ENCODE data around the gene MARK3. TPM values are rescaled to one million over a fixed set of nuclear protein-coding genes. Genes with fewer than 3 reads are reported as not detected.

MARK3 gene
- total and polyA plus RNA-seq, 2 of the 13 experiments (the other 11 are each of a cell fraction or from before 2014, with no cell fraction given) = 47.7 to 56.6 TPM

DNA sequence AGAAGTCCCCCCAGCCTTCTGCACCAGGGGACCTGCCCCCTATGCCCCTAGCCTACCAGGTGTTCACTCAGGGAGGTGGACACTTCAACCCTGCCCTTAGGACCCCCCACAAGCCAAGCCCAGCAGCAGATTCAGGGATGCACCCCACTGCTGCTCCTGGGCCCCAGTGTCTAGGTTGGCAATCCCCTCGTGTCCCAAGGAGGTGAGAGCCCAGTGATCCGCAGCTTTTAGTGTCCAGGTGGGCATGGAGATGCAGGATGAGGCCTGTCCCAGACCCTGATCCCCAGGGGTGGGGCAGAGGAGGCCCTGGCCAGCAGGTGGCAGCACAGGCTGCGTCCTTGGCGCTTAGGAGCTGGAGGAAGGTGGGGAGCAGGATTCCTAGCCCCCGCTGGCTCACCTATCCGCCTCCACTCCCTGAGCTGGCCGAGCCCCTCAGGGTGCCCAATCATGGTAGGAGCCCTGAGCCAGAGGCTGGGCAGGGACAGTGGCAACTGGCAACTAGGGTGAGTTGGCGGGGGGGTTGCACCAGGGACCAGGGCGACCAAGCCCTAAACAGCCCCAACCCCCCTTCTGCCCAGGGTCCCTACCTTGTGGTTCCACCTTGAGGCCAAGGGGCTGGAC, 133.3 kb downstream of the MARK3 start (continued):
- peak; percentile 72 for TF ChIP-seq ZBTB7B (CRISPR knock-in tag; IDR thresholded peaks at IDR 0.05)
- TF ChIP-seq ZNF33B (CRISPR knock-in tag; IDR thresholded peaks at IDR 0.05) = no peak
- no peak for TF ChIP-seq SMAD9 (CRISPR knock-in tag; IDR thresholded peaks at IDR 0.05)
- TF ChIP-seq SP5 (CRISPR knock-in tag; IDR thresholded peaks at IDR 0.05; ENCODE audit: borderline replicate concordance, low read depth) = no peak
- no peak for TF ChIP-seq ATAD3A (CRISPR knock-in tag; IDR thresholded peaks at IDR 0.05)
- no peak for TF ChIP-seq ZNF761 (CRISPR knock-in tag; conservative IDR thresholded peaks at IDR 0.05)
- TF ChIP-seq, protein P1, sequence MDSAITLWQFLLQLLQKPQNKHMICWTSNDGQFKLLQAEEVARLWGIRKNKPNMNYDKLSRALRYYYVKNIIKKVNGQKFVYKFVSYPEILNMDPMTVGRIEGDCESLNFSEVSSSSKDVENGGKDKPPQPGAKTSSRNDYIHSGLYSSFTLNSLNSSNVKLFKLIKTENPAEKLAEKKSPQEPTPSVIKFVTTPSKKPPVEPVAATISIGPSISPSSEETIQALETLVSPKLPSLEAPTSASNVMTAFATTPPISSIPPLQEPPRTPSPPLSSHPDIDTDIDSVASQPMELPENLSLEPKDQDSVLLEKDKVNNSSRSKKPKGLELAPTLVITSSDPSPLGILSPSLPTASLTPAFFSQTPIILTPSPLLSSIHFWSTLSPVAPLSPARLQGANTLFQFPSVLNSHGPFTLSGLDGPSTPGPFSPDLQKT (CRISPR knock-in tag; IDR thresholded peaks at IDR 0.05; ENCODE audit: borderline replicate concordance) = no peak
- no peak for TF ChIP-seq RBM22 (optimal IDR thresholded peaks at IDR 0.05; ENCODE audit: low read length)
- TF ChIP-seq PITX1 (CRISPR knock-in tag; IDR thresholded peaks at IDR 0.05) = no peak
- TF ChIP-seq, protein P2, sequence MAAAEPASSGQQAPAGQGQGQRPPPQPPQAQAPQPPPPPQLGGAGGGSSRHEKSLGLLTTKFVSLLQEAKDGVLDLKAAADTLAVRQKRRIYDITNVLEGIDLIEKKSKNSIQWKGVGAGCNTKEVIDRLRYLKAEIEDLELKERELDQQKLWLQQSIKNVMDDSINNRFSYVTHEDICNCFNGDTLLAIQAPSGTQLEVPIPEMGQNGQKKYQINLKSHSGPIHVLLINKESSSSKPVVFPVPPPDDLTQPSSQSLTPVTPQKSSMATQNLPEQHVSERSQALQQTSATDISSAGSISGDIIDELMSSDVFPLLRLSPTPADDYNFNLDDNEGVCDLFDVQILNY (CRISPR knock-in tag; conservative IDR thresholded peaks at IDR 0.05) = no peak
- TF ChIP-seq BHLHE40 (IDR thresholded peaks at IDR 0.05; ENCODE audit: low read length) = no peak
- no peak for TF ChIP-seq PLRG1 (conservative IDR thresholded peaks at IDR 0.05)
- TF ChIP-seq ZMAT3 (CRISPR knock-in tag; conservative IDR thresholded peaks at IDR 0.05) = peak; percentile 42; the same call in 1 of the 2 replicates
- TF ChIP-seq NCOA1 (CRISPR knock-in tag; IDR thresholded peaks at IDR 0.05) = no peak
- TF ChIP-seq ZNF644 (CRISPR knock-in tag; IDR thresholded peaks at IDR 0.05; ENCODE audit: low read depth) = no peak
- TF ChIP-seq ZNF737 (CRISPR knock-in tag; IDR thresholded peaks at IDR 0.05; ENCODE audit: borderline replicate concordance) = no peak
- TF ChIP-seq USF2 (IDR thresholded peaks at IDR 0.05; ENCODE audit: low read depth, low read length) = no peak
- no peak for TF ChIP-seq USF2 (CRISPR knock-in tag; IDR thresholded peaks at IDR 0.05; ENCODE audit: borderline replicate concordance)
- 0 out of 2 replicates have a peak, but pooled peaks have one; percentile 12 for TF ChIP-seq ZNF280B (CRISPR knock-in tag; IDR thresholded peaks at IDR 0.05; ENCODE audit: borderline replicate concordance)
- TF ChIP-seq ZNF614 (CRISPR knock-in tag; IDR thresholded peaks at IDR 0.05; ENCODE audit: borderline replicate concordance) = no peak
- TF ChIP-seq, protein P3, sequence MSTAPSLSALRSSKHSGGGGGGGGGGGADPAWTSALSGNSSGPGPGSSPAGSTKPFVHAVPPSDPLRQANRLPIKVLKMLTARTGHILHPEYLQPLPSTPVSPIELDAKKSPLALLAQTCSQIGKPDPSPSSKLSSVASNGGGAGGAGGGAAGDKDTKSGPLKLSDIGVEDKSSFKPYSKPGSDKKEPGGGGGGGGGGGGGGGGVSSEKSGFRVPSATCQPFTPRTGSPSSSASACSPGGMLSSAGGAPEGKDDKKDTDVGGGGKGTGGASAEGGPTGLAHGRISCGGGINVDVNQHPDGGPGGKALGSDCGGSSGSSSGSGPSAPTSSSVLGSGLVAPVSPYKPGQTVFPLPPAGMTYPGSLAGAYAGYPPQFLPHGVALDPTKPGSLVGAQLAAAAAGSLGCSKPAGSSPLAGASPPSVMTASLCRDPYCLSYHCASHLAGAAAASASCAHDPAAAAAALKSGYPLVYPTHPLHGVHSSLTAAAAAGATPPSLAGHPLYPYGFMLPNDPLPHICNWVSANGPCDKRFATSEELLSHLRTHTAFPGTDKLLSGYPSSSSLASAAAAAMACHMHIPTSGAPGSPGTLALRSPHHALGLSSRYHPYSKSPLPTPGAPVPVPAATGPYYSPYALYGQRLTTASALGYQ (CRISPR knock-in tag; IDR thresholded peaks at IDR 0.05) = no peak
- TF ChIP-seq RBFOX2 (IDR thresholded peaks at IDR 0.05; ENCODE audit: low read depth, low read length) = 0 out of 2 replicates have a peak, but pooled peaks have one; percentile 17
- TF ChIP-seq POLR2AphosphoS2 (IDR thresholded peaks at IDR 0.05; ENCODE audit: low read depth, low read length) = no peak
